GM12892 (cell line): ENCODE results near the gene TMEM97.

Source experiments
- POLR2A ChIP-seq: IDR thresholded peaks from 2 replicates; pipeline ENCODE4 v1.6.1; 2011; ENCODE audit warnings: low read depth, low read length, control low read depth
- POLR2AphosphoS5 ChIP-seq: IDR thresholded peaks from 2 replicates; pipeline ENCODE4 v1.6.1; 2011; ENCODE audit warnings: low read depth, low read length, control low read depth
- TAF1 ChIP-seq: IDR thresholded peaks from 2 replicates; pipeline ENCODE4 v1.6.1; 2011; ENCODE audit warnings: low read depth, mild to moderate bottlenecking, control low read depth, low read length, borderline replicate concordance

GRCh38 chr17:28346746-28347246 lies 27.8 kb downstream of the TMEM97 start:
- TF ChIP-seq POLR2A: no peak
- TF ChIP-seq POLR2AphosphoS5: no peak
- no peak for TF ChIP-seq TAF1
